Pulmonary artery endothelial cell (primary cell): Measurements from ENCODE around the gene C1QTNF2. TPM values are rescaled to one million over a fixed set of nuclear protein-coding genes. Genes with fewer than 3 reads are reported as not detected.
"Not testable (repeated sequence)": the region's sequence is repeated elsewhere in the genome, so short reads cannot be mapped to it uniquely, and the experiment has no call there.

Experiments used
- DNase-seq: peaks from one replicate; pipeline ENCODE4 v3.0.0-alpha.2; 2011; ENCODE audit warnings: low read depth, low spot score
- total RNA-seq: library from RNA; depleted of rRNA; stranded (reverse); fragments of >200 nt; gene quantifications from 2 replicates; pipeline ENCODE4 v1.2.3, GENCODE V29; 2014

Gene C1QTNF2
- total RNA-seq, 1 donor from 2014 or later, result 0.07 TPM

DNA sequence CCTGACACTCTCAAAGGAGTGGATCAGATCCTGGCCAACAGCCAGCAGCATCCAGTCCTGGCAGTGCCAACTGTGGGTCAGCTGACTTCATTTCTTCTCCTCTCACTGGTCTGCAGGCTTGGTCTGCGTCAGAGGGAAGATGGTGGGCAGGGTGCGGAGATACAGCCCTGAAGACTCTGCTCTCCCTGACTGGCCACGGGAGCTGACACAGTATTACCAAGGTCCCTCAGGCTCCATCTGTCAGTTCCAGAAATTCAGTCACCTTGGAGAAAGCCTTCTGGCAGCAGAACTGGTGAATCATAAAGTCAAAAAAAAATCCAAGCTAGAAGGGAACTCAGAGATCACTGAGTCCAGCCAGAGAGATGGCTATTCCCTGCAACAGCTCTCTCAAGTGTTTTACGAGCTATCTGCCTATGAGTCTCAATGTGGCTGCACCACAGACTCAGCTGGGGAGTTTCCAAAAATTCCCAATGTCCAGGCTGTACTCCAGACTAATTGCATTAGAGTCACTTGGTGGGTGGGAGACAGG lies 27.9 kb downstream of the C1QTNF2 start:
- DNase-seq, result no peak

DNA sequence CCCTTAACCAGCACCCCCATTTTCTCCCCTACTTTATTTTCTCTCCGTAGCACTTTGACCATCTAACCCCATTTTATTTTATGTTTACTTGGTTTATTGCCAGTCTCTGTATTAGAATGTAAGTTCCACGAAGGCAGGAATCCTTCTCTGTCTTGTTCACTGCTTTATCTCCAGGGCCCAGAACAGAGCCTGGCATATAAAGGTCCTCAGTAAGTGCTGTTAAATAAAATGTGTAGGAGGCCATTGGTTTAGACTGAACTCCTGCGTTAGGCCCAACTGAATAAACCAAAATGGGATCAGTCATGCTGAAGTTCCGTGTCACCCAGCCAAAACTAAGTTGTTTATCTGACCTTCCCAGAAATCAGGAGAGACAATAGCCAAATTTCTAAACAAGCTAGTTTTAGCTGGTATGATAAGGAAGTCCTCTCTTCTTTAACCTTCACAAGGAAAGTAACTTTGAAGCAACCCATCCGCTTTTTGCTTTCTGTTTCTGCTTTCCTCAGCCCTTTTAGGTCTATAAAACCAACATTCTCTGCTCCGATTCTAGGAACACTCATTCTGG lies 29.0 kb downstream of the C1QTNF2 start:
- DNase-seq, result no peak

DNA sequence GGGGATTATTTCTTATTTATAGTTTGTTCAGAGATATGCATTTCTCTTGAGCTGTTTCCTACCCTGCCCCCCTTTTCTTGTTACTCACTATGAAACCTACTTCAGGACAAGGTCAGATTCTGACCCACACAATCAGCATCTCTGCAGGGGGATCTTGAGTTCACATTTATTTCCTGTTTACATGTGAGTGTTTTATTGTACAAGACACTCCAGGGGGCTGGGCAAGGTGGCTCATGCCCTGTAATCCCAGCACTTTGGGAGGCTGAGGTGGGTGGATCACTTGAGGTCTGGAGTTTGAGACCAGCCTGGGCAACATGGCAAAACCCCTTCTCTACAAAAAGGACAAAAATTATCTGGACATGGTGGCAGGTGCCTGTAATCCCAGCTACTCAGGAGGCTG lies 29.9 kb downstream of the C1QTNF2 start:
- not testable (repeated sequence) for DNase-seq

DNA sequence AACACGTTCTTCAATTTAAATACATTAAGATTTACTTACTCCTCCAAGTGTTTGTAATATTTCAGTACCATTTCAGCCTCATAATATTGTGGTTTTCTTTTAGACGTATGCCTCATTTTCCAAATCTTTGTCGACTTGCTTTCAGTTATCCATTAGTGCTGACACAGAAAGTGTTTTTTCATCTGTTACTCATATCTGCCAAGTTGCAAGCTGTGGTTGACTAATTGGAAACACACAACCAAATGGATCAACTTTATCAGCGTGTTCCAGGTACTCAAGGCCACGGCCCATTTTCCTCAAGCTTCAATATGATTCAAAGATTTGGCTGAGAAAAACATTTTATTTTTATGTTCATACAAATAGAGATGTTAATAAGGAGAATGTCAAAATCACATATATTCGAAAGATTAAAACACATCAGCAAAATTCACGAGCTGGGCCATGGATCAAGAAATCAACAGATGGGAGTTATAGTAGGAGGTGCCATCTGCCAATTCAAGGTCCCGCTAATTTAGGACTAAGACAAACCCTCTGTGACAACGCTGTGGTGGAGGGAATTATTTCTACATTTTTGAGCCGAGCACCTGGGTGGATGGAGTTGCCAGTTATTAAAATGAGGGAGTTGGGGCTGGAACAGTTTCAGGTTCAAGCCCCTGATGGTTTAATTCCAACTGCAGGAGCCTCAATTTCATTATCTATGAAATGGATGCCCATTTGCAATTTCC lies 30.9 kb downstream of the C1QTNF2 start:
- no peak for DNase-seq

DNA sequence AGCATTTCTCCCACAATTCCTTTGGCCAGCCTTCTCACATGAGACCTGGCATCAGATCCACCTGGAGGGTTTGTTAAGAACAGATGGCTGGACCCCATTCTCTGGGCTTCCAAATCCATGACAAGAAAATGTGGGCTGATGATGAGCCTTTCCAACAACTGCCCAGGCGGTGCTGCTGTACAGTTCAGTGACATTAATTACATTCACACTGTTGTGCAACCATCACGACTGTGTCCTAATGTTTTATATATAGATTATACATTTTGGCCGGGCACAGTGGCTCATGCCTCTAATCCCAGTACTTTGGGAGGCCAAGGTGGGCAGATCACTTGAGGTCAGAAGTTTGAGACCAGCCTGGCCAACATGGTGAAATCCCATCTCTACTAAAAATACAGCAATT lies 35.7 kb downstream of the C1QTNF2 start:
- DNase-seq, result not testable (repeated sequence)

DNA sequence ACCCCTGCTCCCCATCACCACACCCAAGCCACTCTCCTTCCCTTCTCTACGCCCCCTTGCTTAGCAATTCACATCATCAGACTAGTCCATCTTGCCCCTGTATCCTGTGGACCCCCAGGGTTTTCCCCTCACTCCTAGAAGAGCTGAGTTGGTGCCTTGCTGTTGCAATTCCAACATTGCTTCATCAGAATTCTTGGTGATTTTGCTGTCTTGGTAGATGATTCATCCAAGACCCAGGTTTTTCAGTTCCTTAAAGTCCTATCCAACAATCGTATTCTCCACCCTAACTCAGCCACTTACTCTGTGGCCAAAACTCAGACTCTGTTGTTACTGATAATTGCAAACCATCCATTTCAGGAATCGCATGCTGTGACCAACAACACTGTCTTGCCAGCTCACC lies 36.7 kb downstream of the C1QTNF2 start:
- no peak for DNase-seq

DNA sequence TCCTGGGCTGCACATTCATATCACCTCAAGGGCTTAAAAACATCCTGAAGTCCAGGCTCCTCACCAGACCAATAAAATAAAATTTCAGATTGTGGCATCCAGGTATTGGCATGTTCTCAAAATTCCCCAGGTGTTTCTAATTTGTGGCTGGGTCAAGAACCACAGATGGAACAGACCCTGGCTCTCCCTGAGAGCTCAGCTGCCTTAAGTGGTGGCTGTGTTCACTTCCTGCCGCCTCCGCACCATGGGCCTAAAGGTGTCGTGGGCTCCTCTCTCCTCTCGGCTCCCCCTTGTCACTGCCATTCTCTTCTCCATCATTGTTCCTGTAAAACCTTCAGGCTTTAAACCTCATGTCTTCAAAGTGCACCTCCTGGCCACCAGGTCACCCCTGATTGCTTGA lies 40.2 kb downstream of the C1QTNF2 start:
- no peak for DNase-seq

DNA sequence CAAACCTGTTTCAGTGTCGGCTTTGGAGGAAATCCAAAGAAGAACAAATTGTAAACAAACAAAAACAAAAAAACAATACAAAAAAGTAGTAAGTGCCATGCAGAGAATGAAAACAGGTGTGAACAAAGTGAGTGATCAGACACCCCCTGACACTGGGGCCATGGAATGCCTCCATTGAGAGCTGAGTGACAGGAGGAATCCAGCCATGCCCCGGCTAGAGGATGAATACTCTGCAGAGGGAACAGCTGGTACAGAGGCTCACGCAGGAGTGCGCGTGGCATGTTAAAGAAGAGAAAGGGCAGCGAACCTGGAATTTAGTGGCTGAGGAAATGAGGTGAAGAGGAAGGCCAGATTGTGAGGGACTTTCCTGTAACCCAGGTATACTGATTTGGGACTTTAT lies 42.6 kb downstream of the C1QTNF2 start:
- DNase-seq, result no peak

DNA sequence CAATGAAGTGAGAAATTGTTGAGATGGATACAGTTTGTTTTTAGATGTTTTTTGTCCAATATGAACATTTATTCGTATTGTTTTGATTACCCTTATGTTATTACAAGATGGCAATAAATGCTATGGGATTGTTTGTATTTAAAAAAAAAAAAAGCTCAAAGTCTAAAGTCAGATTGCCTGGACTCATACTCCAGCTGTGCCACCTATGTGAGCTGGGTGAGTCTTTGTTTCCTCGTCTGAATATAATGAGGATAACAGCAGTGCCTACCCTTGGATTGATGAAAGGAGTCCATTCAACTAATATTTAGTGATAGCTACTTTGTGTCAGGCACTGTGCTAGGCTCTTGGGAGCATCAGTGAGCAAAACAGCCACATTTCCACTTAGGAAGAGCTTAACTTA lies 43.4 kb downstream of the C1QTNF2 start:
- no peak for DNase-seq

DNA sequence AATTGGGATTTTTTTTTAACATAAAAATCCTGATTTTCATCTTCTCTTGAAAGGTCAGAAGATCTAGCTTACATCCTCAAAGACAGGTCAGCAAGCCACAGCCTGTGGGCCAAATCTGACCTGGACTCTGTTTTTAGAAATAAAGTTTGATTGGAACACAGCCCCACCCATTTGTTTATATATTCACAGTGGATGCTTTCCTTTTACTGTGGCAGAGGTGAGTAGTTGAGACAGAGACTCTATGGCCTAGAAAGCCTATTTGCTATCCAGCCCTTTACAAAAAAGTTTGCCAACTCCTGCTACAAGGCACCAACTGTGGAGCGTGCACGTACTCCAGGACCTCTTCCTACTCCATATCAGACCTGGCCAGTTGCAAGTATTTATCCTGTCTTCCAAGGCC lies 44.7 kb downstream of the C1QTNF2 start:
- DNase-seq, result no peak

DNA sequence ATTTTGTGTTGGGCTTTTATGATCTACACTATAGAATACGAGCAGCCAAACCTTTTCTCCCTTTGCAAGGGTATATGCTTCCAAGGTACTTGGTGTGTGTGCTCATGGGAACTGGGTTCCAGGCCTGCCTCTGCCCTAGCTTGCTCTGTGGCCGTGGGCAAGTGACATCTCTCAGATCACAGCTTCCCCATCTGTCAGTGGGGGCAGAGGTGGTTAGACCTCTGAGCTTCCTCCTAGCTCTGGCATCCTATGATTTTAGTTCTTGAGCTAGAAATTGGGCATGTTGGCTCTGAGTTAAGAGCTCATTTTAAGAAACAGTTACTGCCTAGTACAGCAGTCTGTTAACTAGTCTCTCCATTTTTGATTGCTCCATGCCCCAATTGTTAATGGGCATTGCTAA lies 45.5 kb downstream of the C1QTNF2 start:
- no peak for DNase-seq

DNA sequence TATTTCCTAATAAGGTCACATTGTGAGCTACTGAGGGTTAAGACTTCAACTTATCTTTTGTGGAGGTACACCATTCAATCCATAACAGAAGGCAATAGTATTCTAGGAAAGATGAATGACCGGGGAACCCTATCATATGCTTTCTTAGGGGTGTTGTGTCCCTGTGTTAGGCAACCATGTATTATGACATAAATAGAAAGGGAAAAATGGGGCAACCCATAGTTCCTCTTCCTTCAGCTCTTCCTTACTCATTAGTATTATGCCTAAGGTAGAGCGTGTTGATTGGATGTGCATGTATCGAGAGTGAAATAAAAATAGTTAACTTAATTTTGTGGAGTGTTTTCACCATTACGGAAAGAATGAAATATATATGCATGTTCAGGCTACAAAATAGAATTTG lies 52.0 kb downstream of the C1QTNF2 start:
- DNase-seq, result no peak

DNA sequence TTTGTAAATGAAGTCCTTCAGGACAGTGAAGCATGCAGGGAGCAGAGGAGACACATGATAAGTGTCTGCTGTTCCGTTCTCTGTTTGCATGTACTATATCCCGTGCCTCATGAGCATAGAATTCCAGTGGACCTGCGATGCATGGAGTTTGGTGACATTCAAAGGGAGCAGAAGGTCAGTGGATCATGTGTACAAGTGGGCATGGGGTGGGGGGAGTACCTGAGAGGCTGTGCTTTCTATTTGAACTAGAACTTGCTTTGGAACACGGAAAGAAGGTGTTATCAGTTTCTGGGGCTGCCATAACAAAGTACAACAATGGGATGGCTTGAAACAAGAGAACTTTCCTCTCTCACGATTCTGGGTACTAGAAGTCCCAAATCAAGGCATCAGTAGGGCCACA lies 53.0 kb downstream of the C1QTNF2 start:
- DNase-seq, result no peak

DNA sequence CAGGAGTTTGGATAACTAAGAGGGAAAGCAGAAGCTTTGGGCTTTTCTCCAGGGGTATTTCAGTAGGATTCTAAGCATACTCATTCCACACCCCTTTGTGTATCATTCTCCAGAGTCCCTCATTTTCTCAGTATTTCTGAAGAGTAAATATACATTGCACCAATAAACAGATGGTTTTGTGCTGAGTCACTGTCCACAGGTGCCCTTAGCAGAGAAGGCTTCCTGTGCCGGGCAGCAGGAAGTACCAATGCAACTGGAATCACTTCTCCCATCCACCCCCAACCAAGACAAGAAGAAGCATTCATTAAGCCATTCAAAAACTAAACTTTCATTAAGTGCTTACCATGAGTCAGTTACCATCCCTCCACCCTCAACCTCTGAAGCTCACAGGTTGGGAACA lies 54.5 kb downstream of the C1QTNF2 start:
- DNase-seq, result peak; percentile 37

DNA sequence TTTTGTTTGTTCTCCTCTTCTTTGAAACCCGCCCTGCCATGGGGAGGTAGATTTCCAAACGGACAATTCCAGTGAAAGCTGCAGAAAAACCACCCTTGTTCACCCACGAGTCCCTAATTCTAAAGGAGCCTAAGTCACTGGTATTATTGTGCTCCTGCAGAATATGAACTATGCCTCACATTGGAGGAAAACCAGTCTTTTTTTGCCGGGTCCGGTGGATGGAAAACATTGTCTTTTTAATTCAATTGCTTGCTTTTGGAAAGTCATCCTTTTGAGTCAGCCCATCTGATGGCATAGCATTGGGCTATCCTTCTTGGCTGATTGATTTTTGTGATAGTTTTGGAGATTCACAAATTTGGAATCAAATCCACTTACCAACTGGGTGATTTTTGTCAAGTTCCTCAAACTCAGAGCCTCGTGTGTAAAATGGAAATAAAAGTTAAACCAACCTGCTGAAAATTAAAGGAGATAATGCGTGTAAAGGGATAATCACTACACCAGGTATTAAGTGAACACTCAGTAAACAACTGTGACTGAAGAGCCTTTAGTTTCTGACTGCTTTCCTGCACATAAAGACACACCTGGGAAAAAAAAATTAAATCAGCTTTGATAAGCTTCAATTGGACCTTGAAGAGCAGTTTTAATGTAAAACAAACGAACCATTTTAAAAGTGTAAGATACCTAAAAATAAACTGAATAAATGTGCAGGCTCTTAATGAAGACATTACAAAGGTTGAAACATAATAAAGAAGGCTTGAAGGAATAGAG lies 57.3 kb downstream of the C1QTNF2 start:
- no peak for DNase-seq

DNA sequence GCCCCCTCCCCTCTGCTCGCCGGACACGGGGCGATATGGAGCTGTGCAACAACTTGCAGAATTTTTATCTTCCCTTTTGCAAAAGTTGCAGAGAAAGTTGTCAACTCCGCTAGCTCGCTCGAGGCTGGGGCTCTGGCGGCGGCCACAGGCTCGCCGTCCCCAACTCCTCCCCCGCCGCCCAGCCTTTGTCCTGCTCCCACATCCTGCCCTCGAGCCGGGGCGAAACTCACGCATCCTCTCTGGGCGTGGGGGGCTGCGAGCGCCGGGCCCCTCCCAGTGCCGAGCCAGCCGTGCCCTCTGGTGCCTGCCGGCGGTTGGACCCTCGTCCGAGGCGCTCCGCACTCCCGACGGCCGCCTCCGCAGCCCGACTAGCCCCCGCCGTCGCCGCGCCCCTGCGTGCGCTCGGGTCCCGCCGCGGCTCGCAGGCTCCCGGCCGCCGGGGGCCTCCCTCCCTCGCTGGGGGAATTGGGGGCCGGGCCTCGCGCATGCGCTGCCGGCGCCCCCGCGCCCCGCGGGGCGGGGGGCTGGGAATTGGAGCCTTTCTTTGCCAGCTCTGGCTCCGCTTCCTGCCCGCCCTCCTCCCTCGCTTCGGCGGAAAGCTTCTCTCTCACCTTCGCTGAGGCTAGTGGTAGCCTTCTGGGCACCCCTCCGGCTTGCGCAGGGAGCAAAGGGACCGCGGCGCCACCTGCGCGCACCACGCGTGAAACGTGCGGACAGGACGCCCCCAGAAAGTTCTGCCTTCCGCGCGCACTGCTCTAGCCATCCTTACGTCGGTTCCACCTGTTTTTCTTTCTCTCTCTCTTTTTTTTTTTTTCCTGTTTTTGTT lies 58.1 kb downstream of the C1QTNF2 start, which contains the start of gene CCNJL:
TSS of gene CCNJL (minus strand) at position 431 of the 826 bp plus-strand sequence. CDS start 641 bp downstream, outside the sequence.
- no peak for DNase-seq

DNA sequence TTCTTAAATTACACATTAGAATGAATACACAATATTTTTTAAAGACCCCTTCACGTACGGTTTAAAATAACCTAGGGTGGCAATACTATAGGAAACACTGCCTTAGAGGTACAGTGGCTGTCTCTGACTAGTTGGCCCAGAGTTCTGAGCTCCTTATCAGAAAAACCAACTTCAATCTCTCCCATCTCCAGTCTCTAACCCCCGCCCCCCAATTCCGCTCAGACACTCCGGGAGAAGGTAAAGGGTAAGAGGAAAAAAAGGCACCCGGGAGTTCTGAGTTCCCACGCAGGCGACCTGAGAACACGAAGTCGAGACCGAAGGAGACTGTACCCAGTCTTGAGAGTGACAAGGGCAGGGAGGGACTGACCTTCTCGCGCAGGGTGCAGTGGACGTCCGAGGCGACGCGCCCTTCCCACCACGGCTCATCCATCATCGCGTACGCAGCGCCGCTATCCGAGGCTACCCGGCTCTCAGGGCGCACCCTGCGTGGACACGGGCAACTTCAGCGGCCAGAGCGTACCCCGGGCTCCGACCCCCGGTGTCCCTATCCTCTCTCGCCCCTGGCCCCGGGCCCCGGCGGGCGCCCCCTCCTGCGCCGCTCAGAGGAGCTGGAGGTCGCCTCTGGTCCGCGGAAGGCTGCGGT lies 58.8 kb downstream of the C1QTNF2 start:
- no peak for DNase-seq

DNA sequence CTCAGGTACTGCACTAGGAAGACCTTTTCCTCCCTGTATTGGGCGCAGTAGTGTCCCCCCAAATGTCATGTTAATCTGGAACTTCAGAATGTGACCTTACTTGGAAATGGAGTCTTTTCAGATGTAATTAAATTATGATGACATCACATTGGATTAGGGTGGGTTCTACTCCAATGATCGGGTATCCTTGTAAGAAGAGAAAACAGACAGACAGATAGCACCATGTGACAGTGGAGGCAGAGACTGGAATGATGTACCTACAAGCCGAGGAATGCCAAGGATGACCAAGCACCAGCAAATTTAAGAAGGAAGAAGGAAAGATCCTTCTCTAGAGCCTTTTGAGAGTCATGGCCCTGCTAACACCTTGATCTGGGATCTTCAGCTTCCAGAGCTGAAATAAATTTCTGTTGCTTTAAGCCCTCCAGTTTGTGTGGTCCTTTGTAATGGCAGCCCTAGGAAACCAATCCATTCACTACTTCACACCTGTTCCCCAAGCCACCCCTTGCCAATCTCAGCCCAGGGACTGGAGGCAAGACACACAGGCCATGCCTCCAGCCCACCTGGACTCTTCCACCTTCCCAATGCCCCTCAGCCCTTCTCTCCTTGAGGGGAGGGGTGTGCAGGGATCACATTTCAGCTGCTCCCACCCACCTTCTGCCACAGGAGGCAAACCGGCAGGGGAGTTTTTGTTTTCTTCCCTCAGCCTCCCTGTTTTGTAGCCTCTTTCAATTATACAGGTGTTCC lies 59.7 kb downstream of the C1QTNF2 start:
- DNase-seq, result no peak

DNA sequence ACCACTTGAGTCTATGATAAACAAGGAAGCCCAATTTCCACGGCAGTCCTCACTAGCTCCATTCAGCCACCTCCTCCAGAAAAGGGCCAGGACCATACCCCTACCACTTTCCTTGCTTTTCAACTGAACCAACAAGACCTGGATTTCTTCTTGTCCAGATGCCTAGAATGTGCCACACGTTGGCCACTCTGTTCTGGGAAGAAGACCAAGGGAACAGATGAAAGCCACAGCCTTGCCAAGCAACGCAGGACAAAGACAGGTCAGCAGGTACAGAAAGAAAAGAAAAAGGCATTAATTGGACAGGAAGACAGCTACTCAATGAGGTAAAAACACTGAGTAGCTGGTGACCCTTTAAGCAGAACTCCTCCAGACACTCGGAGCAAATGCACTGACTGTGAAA lies 60.3 kb downstream of the C1QTNF2 start:
- DNase-seq, result no peak

DNA sequence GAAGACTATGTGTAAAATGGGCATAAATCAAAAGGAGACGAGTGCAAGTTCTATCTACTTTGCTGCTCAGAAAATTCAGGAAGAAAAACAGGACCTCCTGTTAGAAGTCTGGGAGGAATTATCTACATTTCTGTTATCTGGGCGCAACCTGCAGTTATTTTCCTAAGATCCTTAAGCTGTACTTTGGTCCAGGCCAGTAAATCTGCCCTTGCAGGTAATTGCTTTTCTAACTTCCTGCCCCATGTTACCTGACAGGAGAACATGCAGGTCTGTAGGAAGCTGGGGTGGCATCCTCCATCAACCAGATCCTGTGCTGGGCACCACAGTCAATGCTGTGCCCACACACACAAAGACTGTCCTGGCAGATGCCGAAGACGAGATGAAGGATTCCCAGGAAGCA lies 63.7 kb downstream of the C1QTNF2 start:
- DNase-seq, result no peak
